Neuronal stem cell (in vitro differentiated cells): ENCODE measurements around the gene PCBP3.

Experiments
- DNase-seq: peaks from one replicate; pipeline ENCODE4 v3.0.0-alpha.2; 2013; ENCODE audit warnings: low spot score
- H2AFZ ChIP-seq: one replicate; pipeline ENCODE4 v1.6.1; 2013; ENCODE audit warnings: mild to moderate bottlenecking, low read length, inconsistent platforms
- H2AK5ac ChIP-seq: 2 replicates; pipeline ENCODE4 v1.6.1; 2013; ENCODE audit warnings: low read depth, mild to moderate bottlenecking, inconsistent platforms, low read length, moderate library complexity, mixed read lengths
- H2BK120ac ChIP-seq: 2 replicates; pipeline ENCODE4 v1.6.1; 2013; ENCODE audit warnings: low read depth, mild to moderate bottlenecking, inconsistent platforms, low read length, moderate library complexity, mixed read lengths
- H2BK12ac ChIP-seq: one replicate; pipeline ENCODE4 v1.6.1; 2013; ENCODE audit warnings: low read length, inconsistent platforms
- H2BK15ac ChIP-seq: 2 replicates; pipeline ENCODE4 v1.6.1; 2013; ENCODE audit warnings: mild to moderate bottlenecking, low read length, inconsistent platforms, mixed read lengths
- H2BK5ac ChIP-seq: one replicate; pipeline ENCODE4 v1.6.1; 2013; ENCODE audit warnings: inconsistent platforms, mild to moderate bottlenecking, low read length, moderate library complexity
- H3K14ac ChIP-seq: one replicate; pipeline ENCODE4 v1.6.1; 2013; ENCODE audit warnings: low read length, inconsistent platforms
- H3K18ac ChIP-seq: 2 replicates; pipeline ENCODE4 v1.6.1; 2013; ENCODE audit warnings: low read length, inconsistent platforms
- H3K23ac ChIP-seq: 2 replicates; pipeline ENCODE4 v1.6.1; 2013; ENCODE audit warnings: low read depth, mild to moderate bottlenecking, mixed read lengths, low read length, inconsistent platforms; ENCODE audit not compliant: poor library complexity
- H3K27ac ChIP-seq: replicated peaks from 3 replicates; pipeline ENCODE4 v1.5.1; 2013; ENCODE audit warnings: low read length, inconsistent platforms
- H3K27me3 ChIP-seq, 3 experiments: 2 replicates each; pipeline ENCODE4 v1.6.1; 2013; ENCODE audit warnings: low read length in 3 of 3, mild to moderate bottlenecking in 2 of 3, inconsistent platforms in 1 of 3, low read depth in 1 of 3, mixed read lengths in 1 of 3, moderate library complexity in 1 of 3; ENCODE audit not compliant: control insufficient read depth in 3 of 3, insufficient read depth in 3 of 3
- H3K36me3 ChIP-seq, 2 donors: replicated peaks in 1 of 2; 2 replicates each; pipeline ENCODE4 v1.6.1; 2013; ENCODE audit warnings: low read length in 2 of 2; ENCODE audit not compliant: control insufficient read depth in 2 of 2, insufficient read depth in 2 of 2
- H3K4ac ChIP-seq: 2 replicates; pipeline ENCODE4 v1.6.1; 2013; ENCODE audit warnings: inconsistent platforms, mild to moderate bottlenecking, low read length, moderate library complexity
- H3K4me1 ChIP-seq, 2 donors: 1 replicate in 1 of 2; 2 replicates in 1 of 2; pipeline ENCODE4 v1.6.1; 2013; ENCODE audit warnings: low read length in 2 of 2, low read depth in 1 of 2; ENCODE audit not compliant: control insufficient read depth in 2 of 2, insufficient read depth in 1 of 2
- H3K4me2 ChIP-seq: one replicate; pipeline ENCODE4 v1.6.1; 2013; ENCODE audit warnings: mild to moderate bottlenecking, low read length, inconsistent platforms; ENCODE audit not compliant: insufficient read depth, poor library complexity, severe bottlenecking
- H3K4me3 ChIP-seq, 2 donors: 2 replicates each; pipeline ENCODE4 v1.5.1; 2013; ENCODE audit warnings: low read length in 2 of 2, mild to moderate bottlenecking in 2 of 2, inconsistent platforms in 1 of 2, moderate library complexity in 1 of 2
- H3K79me1 ChIP-seq: one replicate; pipeline ENCODE4 v1.6.1; 2013; ENCODE audit warnings: low read depth, mild to moderate bottlenecking, inconsistent platforms, low read length, moderate library complexity
- H3K9ac ChIP-seq: one replicate; pipeline ENCODE4 v1.6.1; 2013; ENCODE audit warnings: mild to moderate bottlenecking, low read depth, low read length, inconsistent platforms; ENCODE audit not compliant: poor library complexity
- H3K9me3 ChIP-seq, 2 donors: replicated peaks in 1 of 2; 2 replicates each; pipeline versions ENCODE3 to v1.6.1; 2013; ENCODE audit warnings: low read length in 2 of 2, mild to moderate bottlenecking in 2 of 2, inconsistent platforms in 1 of 2, low read depth in 1 of 2, mixed read lengths in 1 of 2, moderate library complexity in 1 of 2; ENCODE audit not compliant: control insufficient read depth in 2 of 2, insufficient read depth in 1 of 2
- H4K8ac ChIP-seq: one replicate; pipeline ENCODE4 v1.6.1; 2013; ENCODE audit warnings: low read depth, mild to moderate bottlenecking, inconsistent platforms, low read length, moderate library complexity
- H4K91ac ChIP-seq: one replicate; pipeline ENCODE4 v1.6.1; 2013; ENCODE audit warnings: low read length, low read depth, mild to moderate bottlenecking, inconsistent platforms; ENCODE audit not compliant: poor library complexity
- WGBS, 2 donors: extraction: QIAGEN DNeasy Blood & Tissue Kit; methylation state at CpG; one replicate each; pipeline ENCODE4 v1.1.7; 2013; ENCODE audit warnings: missing lambda C conversion rate in 2 of 2, mixed read lengths in 1 of 2; ENCODE audit not compliant: insufficient read length in 2 of 2, insufficient replicate concordance in 1 of 2; ENCODE audit errors: extremely low coverage in 2 of 2; 5-methylcytosine and 5-hydroxymethylcytosine counted together

PCBP3 gene

DNA sequence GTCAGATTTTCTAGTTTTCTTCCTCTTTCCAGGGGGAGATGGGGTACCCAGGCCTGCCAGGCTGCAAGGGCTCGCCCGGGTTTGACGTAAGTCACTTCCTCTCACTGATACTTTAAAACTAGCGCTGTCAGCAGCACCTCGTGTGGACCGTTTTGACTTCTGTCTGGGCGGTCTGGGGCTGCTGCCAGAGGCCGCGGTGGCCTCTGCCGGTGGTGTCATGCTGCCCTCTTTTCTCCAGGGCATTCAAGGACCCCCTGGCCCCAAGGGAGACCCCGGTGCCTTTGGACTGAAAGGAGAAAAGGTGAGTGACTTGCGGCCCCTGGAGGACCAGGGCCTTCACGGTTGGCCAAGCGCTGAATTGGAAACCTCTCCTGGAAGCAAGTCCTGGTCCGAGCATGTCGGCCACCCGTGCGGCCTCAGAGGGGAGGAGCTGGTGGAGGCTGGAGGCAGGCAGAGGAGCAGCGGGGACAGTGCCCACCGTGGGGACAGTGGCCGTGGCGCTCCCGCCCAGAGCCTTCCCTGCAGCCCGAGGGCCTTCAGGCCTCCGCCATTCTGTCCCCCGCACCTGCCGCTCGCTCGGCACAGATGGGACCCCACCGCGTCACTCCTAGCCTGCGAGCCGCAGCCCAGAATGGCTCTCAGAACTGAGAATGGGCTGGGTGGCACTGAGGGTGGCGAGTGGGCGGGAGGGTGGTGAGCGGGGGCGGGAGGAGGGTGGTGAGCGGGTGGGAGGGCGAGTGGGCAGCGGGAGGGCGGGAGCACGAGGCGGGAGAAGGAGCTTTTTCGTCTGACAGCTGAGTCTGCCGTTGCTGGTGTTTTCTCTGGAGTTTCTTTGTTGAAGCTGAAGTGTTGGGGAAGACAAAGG, 347.4 kb downstream of the PCBP3 start:
- no peak overlapping the region for H3K4me3 ChIP-seq
- H3K9ac ChIP-seq: no peak overlapping the region
- peaks cover 8 to 53% of the 10 kb centered on the region in 2 donors for H3K36me3 ChIP-seq
- no peak overlapping the region for H4K91ac ChIP-seq
- H2BK12ac ChIP-seq: no peak overlapping the region
- no peak overlapping the region for H3K4ac ChIP-seq
- no peak overlapping the region for H2AFZ ChIP-seq
- H3K18ac ChIP-seq: no peak overlapping the region
- H3K79me1 ChIP-seq: peaks cover 4% of the 10 kb centered on the region
- no peak for DNase-seq
- peak overlapping the region; percentile 93 for H3K23ac ChIP-seq
- no peak overlapping the region for H2BK120ac ChIP-seq
- no peak overlapping the region for H3K4me2 ChIP-seq
- no peak overlapping the region for H2BK5ac ChIP-seq
- no peak overlapping the region for H2BK15ac ChIP-seq
- WGBS, 2 donors: no CpG with 5 or more reads among the region's 45 CpGs
- H3K27ac ChIP-seq: no peak overlapping the region
- no peaks in the 10 kb centered on the region for H3K9me3 ChIP-seq
- no peak overlapping the region for H3K14ac ChIP-seq
- H3K4me1 ChIP-seq: no peaks in the 10 kb centered on the region
- no peaks in the 10 kb centered on the region for H3K27me3 ChIP-seq
- H4K8ac ChIP-seq: no peak overlapping the region
- peak overlapping the region; percentile 56 for H2AK5ac ChIP-seq

DNA sequence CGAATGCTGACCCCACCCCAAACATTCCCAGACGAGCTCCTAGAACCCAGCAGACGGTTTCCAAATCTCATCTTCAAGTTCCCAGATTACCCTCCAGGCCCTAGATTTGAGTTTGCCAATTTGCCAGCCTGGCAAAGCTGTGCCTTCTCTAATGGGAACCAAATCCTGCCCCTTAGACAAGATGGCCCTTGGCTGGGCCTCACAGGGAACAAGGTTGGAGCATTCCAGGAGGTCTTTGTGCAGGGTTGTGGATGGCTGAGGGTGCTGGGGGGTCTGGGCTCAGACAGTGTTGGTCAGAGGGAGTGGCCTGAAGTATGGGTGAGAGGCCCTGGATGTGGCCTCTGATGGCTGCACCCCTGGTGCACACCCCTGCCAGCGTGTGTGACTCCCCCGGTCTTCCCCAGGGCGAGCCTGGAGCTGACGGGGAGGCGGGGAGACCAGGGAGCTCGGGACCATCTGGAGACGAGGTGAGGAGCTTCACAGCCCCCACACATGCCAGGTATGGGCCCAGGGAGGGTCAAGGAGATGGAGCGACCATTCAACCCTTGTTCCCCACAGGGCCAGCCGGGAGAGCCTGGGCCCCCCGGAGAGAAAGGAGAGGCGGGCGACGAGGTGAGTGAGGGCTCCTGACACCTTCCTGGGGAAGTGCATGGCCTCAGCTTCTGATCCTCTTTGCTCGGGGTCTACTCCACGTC, 348.2 kb downstream of the PCBP3 start:
- DNase-seq: no peak
- no peak overlapping the region for H2BK120ac ChIP-seq
- H3K36me3 ChIP-seq: peaks cover 8 to 48% of the 10 kb centered on the region in 2 donors
- H2AK5ac ChIP-seq: no peak overlapping the region
- no peak overlapping the region for H3K23ac ChIP-seq
- H2BK15ac ChIP-seq: no peak overlapping the region
- no peak overlapping the region for H3K27ac ChIP-seq
- H3K4me1 ChIP-seq: no peaks in the 10 kb centered on the region
- peak overlapping the region; percentile 43 for H4K8ac ChIP-seq
- no peak overlapping the region for H3K4me2 ChIP-seq
- no peaks in the 10 kb centered on the region for H3K27me3 ChIP-seq
- H4K91ac ChIP-seq: no peak overlapping the region
- no peak overlapping the region for H2AFZ ChIP-seq
- WGBS, 2 donors: no CpG with 5 or more reads among the region's 18 CpGs
- H2BK5ac ChIP-seq: peak overlapping the region; percentile 66
- no peak overlapping the region for H3K4ac ChIP-seq
- no peaks in the 10 kb centered on the region for H3K9me3 ChIP-seq
- H2BK12ac ChIP-seq: no peak overlapping the region
- H3K79me1 ChIP-seq: peaks cover 4% of the 10 kb centered on the region
- H3K18ac ChIP-seq: peak overlapping the region; percentile 57
- H3K14ac ChIP-seq: no peak overlapping the region
- peak overlapping the region in 1 of 2 donors; percentile 22 for H3K4me3 ChIP-seq
- no peak overlapping the region for H3K9ac ChIP-seq
